ENCODE measurements around the gene ZC3H4. TPM values are rescaled to one million over a fixed set of nuclear protein-coding genes. Genes with fewer than 3 reads are reported as not detected.
A peak's percentile ranks its signal among the peaks of the same experiment; 100 is the strongest.

The ZC3H4 gene
- total and polyA plus RNA-seq, 4 donors: 2.9 to 11.8 (median 6.3) TPM

GRCh38 chr19:47130589-47131227, 17.1 kb upstream of the ZC3H4 start, which contains the start of gene SAE1:
SAE1 (plus strand) TSS chr19:47130835; CDS start chr19:47130931, 96 bp downstream.
- Histone ChIP-seq H3K4me3 (ENCODE audit: low read depth in 1 of 3, low read length in 3 of 3) (peak within 1 kb of the TSS; percentile 74 to 95 (median 89)), H3K36me3 (ENCODE audit: control insufficient read depth in 4 of 4, insufficient read depth in 3 of 4, low read depth in 1 of 4, low read length in 3 of 4) (no peaks in the 10 kb centered on the region), H3K27ac (ENCODE audit: low read depth in 1 of 2, low read length in 2 of 2) (peak within 1 kb of the TSS; percentile 68 to 90), H3K9ac (ENCODE audit: low read depth in 1 of 2, low read length in 2 of 2) (peak within 1 kb of the TSS; percentile 87 to 90), H3K9me3 (ENCODE audit: control insufficient read depth in 4 of 4, low read length in 3 of 4) (no peaks in the 10 kb centered on the region), H3K4me1 (ENCODE audit: control insufficient read depth in 4 of 4, insufficient read depth in 4 of 4, low read length in 3 of 4) (peaks cover 4 to 7% (median 5%) of the 10 kb centered on the region in 4 donors), H3K27me3 (ENCODE audit: control insufficient read depth in 4 of 4, insufficient read depth in 4 of 4, low read length in 3 of 4) (no peaks in the 10 kb centered on the region)
- WGBS: under 1% methylated on average over 51 of the region's 51 CpGs
- DNase-seq (ENCODE audit: low spot score): peak; percentile 94
- TF ChIP-seq JUND (IDR thresholded peaks at IDR 0.05): no peak
- TF ChIP-seq CTCF (IDR thresholded peaks at IDR 0.05; ENCODE audit: low read depth, low read length, missing input control): peak; percentile 32
- peak; percentile 24 to 29 for TF ChIP-seq RXRA (IDR thresholded peaks at IDR 0.05)
- peak in 1 of 2 donors; percentile 55 for TF ChIP-seq GABPA (IDR thresholded peaks at IDR 0.05 in 1 of 2, conservative IDR thresholded peaks at IDR 0.05 in 1 of 2)
- peak; percentile 50 to 64 for TF ChIP-seq RAD21 (IDR thresholded peaks at IDR 0.05)
- no peak for TF ChIP-seq HNF4G (IDR thresholded peaks at IDR 0.05)
- peak; percentile 45 for TF ChIP-seq REST (IDR thresholded peaks at IDR 0.05)
- no peak for TF ChIP-seq TAF1 (conservative IDR thresholded peaks at IDR 0.05)
- no peak for TF ChIP-seq NR2F2 (IDR thresholded peaks at IDR 0.05)
- peak; percentile 95 for TF ChIP-seq YY1 (IDR thresholded peaks at IDR 0.05)
- no peak for TF ChIP-seq EGR1 (IDR thresholded peaks at IDR 0.05; ENCODE audit: low read depth in 2 of 2)
- TF ChIP-seq ATF3 (IDR thresholded peaks at IDR 0.05): no peak
- TF ChIP-seq HNF4A (conservative IDR thresholded peaks at IDR 0.05): peak; percentile 14 to 31
- TF ChIP-seq SP1 (IDR thresholded peaks at IDR 0.05): peak; percentile 47
- peak; percentile 83 for TF ChIP-seq MAX (IDR thresholded peaks at IDR 0.05)
- no peak for TF ChIP-seq ZBTB33 (IDR thresholded peaks at IDR 0.05)
- TF ChIP-seq FOXA1 (IDR thresholded peaks at IDR 0.05): no peak
- no peak for TF ChIP-seq FOXA2 (IDR thresholded peaks at IDR 0.05)

All from liver (tissue), 9 donors.